Stimulated activated CD8-positive, alpha-beta memory T cell treated with anti-CD3 and anti-CD28 coated beads, Interleukin-15, amount 100 ng/mL, for 24 hours (primary cell): ENCODE data around the gene MARS1.
"Not testable (repeated sequence)": the region's sequence is repeated elsewhere in the genome, so short reads cannot be mapped to it uniquely, and the experiment has no call there.

Experiments used
- DNase-seq: peaks from one replicate; pipeline ENCODE4 v3.0.0-alpha.2; 2020; ENCODE audit warnings: low read depth

The MARS1 gene

DNA sequence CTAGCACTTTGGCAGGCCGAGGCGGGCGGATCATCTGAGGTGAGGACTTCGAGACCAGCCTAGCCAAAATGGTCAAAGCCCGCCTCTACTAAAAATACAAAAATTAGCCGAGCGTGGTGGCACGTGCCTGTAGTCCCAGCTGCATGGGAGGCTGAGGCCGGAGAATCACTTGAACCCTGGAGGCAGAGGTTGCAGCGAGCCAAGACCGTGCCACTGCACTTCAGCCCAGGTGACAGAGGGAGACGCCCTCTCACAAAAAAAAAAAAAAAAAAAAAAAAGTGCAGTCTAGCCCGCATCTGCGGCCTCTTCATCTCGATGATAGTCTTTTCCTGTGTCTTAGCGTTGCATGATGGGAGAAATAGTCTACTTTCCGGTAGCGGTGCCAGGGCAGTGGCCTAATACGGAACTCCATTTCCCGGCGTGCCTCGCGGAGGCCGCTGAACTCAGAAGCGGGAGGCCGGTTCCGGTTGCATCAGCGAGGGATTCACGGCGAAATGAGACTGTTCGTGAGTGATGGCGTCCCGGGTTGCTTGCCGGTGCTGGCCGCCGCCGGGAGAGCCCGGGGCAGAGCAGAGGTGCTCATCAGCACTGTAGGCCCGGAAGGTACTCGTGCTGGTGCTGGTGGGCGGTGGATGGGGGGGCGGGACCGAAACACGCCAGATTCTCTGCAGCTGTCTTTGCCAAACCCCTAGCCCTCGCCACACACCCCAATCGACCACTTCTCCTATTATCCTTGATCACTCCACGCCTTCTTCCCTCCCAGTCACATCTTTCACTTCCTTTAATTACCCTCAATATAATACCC is at the start of gene MARS1:
MARS1 (plus strand) TSS at position 472 of the 805 bp plus-strand sequence; CDS start at position 495, 23 bp downstream.
- peak; percentile 56 for DNase-seq

DNA sequence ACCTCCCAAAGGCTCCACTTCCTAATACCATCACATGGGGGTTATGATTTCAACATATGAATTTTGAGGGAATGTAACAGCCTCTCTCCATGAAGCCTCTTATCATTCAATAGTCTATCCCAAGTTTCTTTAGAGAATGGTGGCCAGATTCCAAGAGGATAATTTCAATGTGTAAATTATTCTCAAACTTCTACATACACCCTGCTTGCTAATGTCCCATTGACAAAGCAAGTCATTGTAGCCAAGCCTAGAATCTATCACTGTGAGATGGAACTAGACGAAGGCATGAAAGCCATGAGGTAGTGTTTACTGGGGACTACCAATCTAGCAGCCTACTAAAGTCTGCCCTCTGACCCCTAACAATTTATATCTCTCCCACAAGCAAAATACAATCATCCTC is 49.5 kb upstream of the MARS1 start:
- DNase-seq: no peak

GRCh38 chr12:57439762-57440266 is 48.1 kb upstream of the MARS1 start:
- no peak for DNase-seq

DNA sequence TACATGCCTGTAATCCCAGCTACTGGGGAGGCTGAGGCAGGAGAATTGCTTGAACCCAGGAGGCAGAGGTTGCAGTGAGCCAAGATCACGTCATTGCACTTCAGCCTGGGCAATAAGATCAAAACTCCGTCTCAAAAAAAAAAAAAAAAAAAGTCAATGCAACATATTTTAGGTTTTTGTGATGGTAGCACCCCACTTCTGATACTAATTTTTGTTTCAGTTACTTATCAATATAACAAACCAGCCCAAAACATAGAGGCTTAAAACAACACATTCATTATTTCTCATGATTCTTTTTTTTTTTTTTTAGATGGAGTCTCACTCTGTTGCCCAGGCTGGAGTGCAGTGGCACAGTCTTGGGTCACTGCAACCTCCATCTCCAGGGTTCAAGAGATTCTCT is 46.5 kb upstream of the MARS1 start:
- DNase-seq: not testable (repeated sequence)

DNA sequence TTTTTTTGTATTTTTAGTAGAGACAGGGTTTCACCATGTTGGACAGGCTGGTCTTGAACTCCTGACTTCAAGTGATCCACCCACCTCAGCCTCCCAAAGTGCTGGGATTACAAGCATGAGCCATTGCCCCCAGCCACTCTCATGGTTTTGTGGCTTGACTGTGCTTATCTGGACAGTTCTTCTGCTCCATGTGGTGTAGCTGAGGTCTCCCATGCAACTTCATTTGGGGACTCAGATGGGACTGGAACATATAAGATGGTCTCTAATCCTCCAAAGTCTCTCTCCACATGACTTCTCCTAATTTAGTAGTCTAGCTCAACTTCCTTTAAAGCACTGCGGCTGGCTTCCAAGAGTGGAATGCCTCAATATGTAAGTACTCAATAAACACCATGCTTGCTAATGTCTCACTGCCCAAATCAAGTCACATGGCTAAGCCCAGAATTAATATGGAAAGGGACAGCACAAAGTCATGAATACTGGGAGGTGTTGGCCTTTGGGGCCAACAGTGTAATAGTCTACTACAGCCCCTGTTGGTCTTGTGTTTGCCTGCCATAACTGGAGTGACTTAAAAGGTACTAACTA is 45.9 kb upstream of the MARS1 start:
- no peak for DNase-seq

DNA sequence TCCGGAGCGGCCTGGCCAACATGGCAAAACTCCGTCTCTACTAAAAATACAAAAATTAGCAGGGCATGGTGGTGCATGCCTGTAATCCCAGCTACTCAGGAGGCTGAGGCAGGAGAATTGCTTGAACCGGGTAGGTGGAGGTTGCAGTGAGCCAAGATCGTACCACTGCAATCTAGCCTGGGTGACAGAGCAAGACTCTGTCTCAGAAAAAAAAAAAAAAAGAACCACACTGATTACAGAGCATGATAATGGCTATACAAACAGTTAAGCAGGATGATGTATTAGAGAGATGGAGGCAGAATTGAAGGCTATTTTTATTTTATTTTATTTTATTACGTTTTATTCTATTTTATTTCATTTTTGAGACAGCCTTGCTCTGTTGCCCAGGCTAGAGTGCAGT is 43.5 kb upstream of the MARS1 start:
- DNase-seq: not testable (repeated sequence)

DNA sequence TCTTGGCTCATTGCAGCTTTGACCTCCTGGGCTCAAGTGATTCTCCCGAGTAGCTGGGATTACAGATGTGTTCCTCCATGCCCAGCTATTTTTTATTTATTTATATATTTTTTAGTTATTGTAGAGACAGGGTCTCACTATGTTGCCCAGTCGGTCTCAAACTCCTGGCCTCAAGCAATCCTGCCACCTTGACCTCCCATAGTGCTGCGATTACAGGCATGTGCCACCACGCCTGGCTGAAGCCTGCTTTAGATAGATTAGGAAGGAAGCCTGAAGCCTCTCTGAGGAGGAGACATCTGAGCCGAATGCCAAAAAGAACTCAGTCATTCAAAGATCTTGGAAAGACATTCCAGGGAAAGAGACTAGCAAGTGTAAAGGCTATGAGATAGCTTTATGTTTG is 43.1 kb upstream of the MARS1 start:
- DNase-seq: no peak

DNA sequence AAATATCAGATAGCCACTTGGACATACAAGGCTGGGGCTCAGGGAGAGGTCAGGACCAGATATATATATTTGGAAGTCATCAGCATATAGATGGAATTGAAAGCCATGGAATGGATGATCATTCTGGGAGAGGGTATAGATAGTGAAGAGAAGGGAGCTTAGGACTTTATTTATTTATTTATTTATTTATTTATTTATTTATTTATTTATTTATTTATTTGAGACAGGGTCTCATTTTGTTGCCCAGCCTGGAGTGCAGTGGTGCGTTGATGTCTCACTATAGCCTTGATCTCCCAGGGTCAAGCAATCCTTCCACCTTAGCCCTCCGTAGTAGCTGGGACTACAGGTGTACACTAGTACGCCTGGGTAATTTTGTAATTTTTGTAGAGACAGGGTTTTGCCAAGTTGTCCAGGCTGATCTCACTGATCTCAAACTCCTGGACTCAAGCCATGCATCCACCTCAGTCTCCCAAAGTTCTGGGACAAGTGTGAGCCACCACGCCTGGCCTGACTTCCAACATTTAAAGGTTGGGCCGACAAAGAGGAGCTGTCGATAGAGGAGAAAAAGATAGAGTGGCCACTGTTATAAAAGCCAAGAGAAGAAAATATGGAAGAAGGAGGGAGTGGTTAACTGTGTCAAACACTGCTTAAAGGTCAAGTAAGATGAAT is 41.4 kb upstream of the MARS1 start:
- no peak for DNase-seq

DNA sequence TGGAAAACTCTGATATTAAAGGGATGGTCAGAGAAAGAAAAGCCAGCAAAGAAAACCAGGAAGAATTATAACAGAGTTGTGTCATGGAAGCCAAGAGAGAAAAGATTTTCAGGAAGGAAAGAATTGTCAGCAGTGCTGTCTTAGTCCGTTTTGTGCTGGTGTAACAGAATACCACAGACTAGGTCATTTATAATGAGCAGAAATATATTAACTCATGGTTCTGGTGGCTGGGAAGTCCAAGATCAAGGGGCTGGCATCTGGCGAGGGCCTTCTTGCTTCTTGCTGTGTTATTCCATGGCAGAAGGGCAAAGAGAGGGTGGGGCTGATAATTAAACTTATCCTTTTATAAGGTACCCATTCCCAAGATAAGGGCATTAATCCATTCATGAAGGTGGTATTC is 39.2 kb upstream of the MARS1 start:
- no peak for DNase-seq

DNA sequence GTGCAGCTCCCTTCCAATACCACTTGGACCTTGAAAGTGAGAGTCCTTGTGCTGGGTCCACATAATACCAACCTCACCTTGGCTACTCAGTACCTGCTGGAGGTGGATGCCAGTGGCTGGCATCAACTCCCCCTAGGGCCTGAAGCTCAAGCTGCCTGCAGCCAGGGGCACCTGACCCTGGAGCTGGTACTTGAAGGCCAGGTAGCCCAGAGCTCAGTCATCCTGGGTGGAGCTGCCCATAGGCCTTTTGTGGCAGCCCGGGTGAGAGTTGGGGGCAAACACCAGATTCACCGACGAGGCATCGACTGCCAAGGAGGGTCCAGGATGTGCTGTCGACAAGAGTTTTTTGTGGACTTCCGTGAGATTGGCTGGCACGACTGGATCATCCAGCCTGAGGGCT is 38.5 kb upstream of the MARS1 start:
- DNase-seq: no peak

DNA sequence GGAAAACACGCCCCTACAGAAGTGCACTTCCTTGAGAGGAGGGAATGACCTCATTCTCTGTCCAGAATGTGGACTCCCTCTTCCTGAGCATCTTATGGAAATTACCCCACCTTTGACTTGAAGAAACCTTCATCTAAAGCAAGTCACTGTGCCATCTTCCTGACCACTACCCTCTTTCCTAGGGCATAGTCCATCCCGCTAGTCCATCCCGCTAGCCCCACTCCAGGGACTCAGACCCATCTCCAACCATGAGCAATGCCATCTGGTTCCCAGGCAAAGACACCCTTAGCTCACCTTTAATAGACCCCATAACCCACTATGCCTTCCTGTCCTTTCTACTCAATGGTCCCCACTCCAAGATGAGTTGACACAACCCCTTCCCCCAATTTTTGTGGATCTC is 37.8 kb upstream of the MARS1 start:
- DNase-seq: no peak

GRCh38 chr12:57451233-57451778 is 36.6 kb upstream of the MARS1 start:
- DNase-seq: no peak

DNA sequence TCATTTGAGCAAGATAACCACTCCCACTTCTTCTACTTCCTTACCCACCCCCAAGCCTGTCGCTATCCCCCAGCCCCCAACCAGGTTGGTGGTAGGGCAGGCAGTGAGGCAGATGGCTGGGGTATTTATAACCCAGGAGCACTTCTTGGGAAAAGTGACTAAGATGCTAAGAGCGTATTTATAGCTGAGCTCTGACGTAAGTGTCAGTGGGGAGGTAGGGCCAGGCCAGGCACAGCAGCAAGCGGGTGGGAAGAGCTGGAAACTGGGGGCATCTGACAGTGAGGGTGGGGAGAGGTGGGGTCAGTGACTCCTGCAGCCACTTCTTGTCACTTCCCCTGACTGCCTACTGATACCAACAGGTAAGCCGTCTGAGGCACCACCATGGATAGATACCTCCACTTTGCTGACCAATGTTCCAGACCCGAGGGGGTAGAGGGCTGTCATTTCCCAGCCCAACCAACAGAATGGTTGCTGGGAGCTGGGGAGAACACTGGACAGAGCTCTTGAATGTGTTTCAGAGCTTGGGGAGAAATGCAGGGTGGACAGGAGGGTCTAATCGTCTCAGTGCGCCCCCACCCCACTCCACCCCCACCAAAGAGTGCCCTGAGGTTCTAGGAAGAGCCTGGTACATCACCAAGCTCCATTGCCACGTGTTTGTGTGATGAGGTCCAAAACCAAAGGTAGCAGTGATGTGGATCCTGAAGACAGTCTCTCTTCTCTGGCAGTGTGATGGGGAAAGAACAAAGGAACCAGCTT is 35.5 kb upstream of the MARS1 start:
- DNase-seq: no peak

DNA sequence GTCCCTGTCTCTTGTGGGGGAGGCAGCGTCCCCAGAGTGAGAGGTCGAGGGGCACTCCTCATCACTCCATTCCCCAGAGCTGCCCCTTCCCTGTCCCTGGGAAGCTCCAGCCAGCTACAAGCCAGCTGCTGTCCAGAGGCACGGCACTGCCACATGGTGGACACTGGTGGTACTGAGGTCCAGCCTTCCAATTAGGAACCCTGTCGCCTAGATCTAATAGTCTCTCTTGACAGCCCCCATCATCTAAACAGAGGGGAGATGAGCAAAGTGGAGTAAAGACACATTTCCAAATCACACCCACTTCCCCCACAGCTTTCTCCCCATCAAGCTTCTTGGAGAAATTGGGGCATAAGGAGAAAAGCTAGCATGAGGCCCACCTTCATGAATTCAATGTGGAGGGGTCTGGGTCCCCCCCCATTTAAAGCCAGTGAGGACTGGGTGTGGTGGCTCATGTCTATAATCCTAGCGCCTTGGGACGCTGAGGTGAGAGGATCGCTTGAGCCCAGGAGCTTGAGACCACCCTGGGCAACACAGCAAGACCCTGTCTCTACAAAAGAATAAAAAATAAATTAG is 34.8 kb upstream of the MARS1 start:
- no peak for DNase-seq

- DNase-seq: no peak
Measured at GRCh38 chr12:57454213-57454565, 33.7 kb upstream of the MARS1 start.

DNA sequence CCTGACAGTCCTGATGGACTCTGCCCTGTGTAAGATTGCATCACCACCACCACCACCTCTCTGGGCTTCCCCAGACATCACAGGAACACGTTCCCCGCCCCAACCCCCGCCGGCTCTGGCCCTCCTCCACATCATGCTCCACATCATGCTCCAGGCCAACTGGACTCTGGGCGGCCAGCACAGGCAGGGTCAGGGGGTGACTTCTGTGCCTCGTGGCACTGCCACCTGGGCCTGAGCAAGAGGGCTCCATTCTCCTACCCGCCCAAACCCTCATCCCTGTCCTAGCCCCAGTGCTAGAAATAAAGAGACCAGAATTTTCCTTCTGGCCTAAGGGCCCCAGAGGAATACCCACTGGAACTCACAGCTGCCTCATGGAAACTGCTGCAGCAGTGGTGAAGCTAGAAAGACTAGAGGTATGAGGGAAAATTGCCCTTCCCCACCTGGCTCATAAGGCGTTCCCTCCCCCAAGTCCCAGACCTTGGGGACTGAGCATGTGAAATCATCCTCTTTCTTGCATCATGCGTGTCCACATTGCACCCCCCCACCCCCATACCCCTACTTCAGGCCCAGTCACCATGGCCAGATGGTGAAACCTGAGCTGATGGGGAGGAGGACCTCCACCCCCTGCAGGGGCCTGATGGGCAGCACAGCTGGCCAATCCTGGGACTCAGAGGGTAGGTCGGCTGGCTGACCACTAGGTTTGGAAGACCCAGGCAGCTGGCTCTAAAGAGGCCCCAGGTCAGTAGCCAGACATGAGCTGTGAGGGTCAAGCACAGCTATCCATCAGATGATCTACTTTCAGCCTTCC is 33.1 kb upstream of the MARS1 start, which contains the start of gene INHBE:
INHBE (plus strand) TSS at position 742 of the 808 bp plus-strand sequence. CDS start 230 bp downstream, outside the sequence.
- DNase-seq: no peak

- DNase-seq: no peak
Measured at GRCh38 chr12:57455374-57456144, 32.3 kb upstream of the MARS1 start.

DNA sequence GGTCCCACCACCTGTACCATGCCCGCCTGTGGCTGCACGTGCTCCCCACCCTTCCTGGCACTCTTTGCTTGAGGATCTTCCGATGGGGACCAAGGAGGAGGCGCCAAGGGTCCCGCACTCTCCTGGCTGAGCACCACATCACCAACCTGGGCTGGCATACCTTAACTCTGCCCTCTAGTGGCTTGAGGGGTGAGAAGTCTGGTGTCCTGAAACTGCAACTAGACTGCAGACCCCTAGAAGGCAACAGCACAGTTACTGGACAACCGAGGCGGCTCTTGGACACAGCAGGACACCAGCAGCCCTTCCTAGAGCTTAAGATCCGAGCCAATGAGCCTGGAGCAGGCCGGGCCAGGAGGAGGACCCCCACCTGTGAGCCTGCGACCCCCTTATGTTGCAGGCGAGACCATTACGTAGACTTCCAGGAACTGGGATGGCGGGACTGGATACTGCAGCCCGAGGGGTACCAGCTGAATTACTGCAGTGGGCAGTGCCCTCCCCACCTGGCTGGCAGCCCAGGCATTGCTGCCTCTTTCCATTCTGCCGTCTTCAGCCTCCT is 31.6 kb upstream of the MARS1 start:
- no peak for DNase-seq

GRCh38 chr12:57456737-57457490 is 31.0 kb upstream of the MARS1 start:
- no peak for DNase-seq
